GM19043 (cell line): ENCODE data around the gene TENM3.
"Not testable (repeated sequence)": the region's sequence is repeated elsewhere in the genome, so short reads cannot be mapped to it uniquely, and the experiment has no call there.

Source experiments
- ATAC-seq: cut with Tn5 transposase; IDR thresholded peaks from one replicate; pipeline ENCODE4 v1.9.1; 2021; ENCODE audit warnings: low read depth; ENCODE audit not compliant: unreplicated experiment

Gene TENM3

GRCh38 chr4:182243204-182243603 lies at the start of gene TENM3:
TENM3 (plus strand) TSS chr4:182243402; CDS start chr4:182324021, 80,619 bp downstream.
- not testable (repeated sequence) for ATAC-seq

- no peak for ATAC-seq
Observed at GRCh38 chr4:182194091-182194824, 48.9 kb upstream of the TENM3 start.

DNA sequence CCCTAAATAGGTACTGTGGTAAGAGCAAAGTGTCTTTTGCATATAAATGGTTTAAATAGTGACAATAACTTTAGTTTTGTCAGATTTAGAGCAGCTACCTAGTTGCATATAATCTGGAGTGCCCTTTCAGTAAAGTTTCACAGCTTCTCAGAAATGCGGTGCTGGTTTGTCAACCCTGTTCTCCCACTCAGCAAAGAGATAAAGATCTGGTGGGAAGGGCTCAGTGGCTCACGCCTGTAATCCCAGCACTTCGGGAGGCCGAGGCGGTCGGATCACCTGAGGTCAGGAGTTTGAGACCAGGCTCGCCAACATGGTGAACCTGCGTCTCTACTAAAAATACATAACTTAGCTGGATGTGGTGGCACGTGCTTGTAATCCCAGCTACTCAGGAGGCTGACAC lies 45.6 kb upstream of the TENM3 start:
- no peak for ATAC-seq

GRCh38 chr4:182201871-182202270 lies 41.3 kb upstream of the TENM3 start:
- ATAC-seq: no peak

DNA sequence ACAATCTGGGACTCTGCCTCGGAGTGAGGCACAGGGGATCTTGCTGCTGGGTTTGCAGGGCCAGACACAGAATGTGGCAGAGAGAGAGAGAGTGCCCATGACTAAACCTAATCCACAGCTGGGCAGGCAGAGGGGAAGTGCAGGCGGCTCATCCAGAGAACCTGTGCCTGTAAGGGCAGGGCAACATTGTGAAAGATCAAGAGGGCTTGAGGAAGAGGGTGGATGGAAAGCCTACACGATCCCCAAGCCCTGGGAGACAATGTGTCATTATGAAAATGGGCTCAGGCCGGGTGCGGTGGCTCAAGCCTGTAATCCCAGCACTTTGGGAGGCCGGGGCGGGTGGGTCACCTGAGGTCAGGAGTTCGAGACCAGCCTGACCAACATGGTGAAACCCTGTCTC lies 40.6 kb upstream of the TENM3 start:
- ATAC-seq: no peak

DNA sequence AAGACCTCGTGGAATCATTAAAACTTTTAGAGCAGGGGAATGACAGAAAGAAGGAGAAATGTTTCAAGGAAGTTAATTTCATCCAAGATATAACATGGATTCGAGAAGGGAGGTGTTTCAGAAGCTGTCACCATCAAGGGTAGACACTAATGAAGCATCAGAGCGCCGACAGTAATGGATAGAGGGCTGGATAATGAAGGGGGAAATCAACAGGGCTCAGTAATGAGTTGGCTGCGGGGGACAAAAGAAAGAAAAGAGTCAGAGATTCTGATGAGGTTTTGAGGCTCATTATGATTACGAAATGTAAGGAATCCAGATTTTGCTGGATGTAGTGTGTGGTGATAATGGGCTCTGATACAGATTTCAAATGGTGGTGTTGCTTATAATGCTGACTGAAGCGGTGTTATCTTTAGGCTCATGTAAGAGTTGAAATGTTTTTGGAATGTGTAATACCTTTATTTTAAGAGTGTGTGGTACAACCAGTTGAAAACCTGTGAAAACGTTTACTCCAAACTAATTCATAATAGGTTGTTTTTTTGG lies 39.3 kb upstream of the TENM3 start:
- no peak for ATAC-seq

DNA sequence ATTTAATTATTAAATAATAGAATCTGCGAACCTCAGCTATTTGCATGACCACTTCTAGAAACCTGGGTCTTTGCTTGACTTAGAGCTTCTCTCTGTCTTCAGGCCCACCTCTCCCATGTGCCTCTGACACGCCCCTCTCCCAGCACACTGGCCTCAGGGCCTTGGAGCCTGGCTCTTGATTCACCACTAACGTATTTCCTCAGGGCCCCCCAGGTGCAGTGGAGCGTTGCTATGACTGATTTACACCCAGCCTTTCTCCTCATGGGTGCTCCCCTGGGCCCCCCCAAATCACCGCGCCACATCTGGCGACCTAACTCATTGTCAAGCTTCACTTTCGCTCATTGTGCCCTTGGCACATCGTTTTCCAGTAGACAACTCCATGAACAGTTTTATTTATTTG lies 37.9 kb upstream of the TENM3 start:
- ATAC-seq: no peak

GRCh38 chr4:182206266-182206665 lies 36.9 kb upstream of the TENM3 start:
- no peak for ATAC-seq

GRCh38 chr4:182206916-182207315 lies 36.3 kb upstream of the TENM3 start:
- ATAC-seq: no peak

DNA sequence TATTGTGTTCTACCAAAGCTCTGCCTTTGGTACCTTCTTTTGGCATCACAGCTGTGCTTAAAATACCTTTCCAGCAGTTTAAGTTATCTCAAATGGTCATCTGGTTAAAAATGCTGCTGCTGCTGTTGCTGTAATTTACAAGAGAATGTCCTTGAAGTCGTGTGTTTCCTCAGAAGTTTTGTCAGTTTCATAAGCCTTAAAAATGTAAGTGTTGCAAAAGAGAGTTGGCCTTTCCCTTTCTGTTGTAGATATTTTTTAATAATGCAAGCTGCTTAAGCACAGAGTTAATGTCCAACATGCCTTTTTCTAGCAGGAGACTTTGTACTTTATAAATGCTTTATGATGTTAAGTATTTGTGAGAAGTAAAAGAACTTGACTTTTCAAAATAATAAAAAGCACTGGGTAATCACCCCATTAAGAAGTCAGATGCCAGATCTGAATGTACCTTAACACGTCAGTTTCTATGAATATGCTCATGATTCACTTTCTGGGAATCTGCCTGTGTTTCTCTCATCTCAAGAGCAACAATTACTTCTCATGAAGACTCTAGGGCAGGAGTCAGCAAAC lies 35.3 kb upstream of the TENM3 start:
- no peak for ATAC-seq

GRCh38 chr4:182208526-182209050 lies 34.6 kb upstream of the TENM3 start:
- ATAC-seq: no peak

- no peak for ATAC-seq
Observed at GRCh38 chr4:182212211-182212761, 30.9 kb upstream of the TENM3 start.

GRCh38 chr4:182213004-182213403 lies 30.2 kb upstream of the TENM3 start:
- no peak for ATAC-seq

DNA sequence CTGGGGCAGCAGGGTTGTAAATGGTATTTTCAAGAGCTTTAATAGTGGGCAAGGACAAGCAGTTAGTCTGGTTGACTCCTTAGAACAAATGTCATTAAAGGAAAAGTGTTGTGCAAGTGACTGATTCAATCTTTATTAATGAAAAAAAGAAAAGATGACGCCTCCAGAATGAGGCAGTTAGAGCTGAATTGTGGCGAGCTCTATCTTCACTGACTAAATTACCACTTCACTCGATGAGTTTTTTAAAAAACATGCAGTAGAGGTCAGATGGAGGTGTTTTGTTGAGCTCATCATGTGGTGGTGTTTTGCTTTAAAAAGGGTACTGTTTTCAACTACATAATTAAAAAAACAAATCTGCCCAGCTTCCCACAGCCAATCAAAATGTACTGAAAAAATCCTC lies 28.1 kb upstream of the TENM3 start:
- ATAC-seq: no peak

- ATAC-seq: no peak
Observed at GRCh38 chr4:182216005-182216404, 27.2 kb upstream of the TENM3 start.

GRCh38 chr4:182219411-182220056 lies 23.7 kb upstream of the TENM3 start:
- no peak for ATAC-seq

GRCh38 chr4:182221987-182222386 lies 21.2 kb upstream of the TENM3 start:
- ATAC-seq: no peak

GRCh38 chr4:182222766-182223165 lies 20.4 kb upstream of the TENM3 start:
- no peak for ATAC-seq

DNA sequence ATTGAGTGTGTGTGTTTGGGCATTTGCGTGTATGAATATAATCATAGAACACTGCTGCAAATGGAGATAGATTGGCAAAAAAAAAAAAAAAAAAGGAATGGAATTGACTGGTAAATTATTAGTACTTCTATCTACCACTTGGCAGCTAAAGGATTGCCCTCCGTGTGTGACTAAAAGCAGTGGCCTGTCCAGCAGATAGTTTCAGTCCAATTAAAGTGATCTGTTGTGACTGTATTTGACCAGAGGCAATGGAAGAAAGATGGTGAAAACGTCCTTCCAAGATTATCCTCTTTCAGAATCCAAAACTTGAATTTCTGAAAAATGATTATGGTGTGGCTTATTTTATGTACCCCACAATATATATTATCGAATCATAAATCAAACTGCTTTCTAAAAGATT lies 19.5 kb upstream of the TENM3 start:
- ATAC-seq: no peak

DNA sequence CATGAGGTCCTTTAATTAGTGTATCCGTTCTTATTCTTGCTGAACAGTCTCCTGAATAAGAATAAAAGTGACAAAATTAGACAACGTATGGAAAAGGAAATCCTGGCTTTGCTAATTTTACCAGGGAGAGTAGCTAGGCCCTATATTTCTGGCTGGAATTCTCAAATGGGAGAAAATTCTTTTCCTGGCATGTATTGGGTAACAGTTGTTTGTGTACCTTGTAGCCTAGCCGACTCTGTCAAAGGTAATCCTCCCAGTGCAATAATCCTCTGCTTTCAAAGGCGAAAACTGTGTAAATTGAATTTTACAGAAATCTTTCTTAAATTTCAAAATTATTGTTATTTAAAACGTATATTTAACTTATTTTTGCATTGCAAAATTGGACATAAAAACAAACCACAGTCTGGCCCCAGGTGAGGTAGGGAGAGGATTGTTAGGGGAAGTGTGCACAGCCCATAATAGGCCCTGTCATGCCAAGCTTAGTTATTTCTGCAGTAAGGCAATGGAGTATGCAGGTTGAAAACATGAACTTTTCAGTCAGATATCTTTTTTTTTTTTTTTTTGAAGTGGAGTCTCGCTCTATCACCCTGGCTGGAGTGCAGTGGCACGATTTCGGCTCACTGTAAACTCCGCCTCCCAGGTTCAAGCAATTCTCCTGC lies 18.9 kb upstream of the TENM3 start:
- no peak for ATAC-seq
